Trophoblast cell (in vitro differentiated cells and primary cell): Measurements from ENCODE around the gene FRMPD1.

Source experiments
- DNase-seq, 2 donors: peaks; one replicate each; pipeline ENCODE4 v3.0.0-alpha.2; 2016
- H2AFZ ChIP-seq: 2 replicates; pipeline ENCODE4 v1.6.1; 2013; ENCODE audit warnings: low read length, moderate library complexity, mild to moderate bottlenecking; ENCODE audit not compliant: insufficient read depth, poor library complexity
- H2AK5ac ChIP-seq: 2 replicates; pipeline ENCODE4 v1.6.1; 2013; ENCODE audit warnings: mild to moderate bottlenecking, low read length
- H2BK120ac ChIP-seq: 2 replicates; pipeline ENCODE4 v1.6.1; 2013; ENCODE audit warnings: low read length, mild to moderate bottlenecking, moderate library complexity; ENCODE audit not compliant: insufficient read depth, poor library complexity
- H2BK12ac ChIP-seq: 2 replicates; pipeline ENCODE4 v1.6.1; 2013; ENCODE audit warnings: mild to moderate bottlenecking, low read length, moderate library complexity
- H2BK5ac ChIP-seq: 2 replicates; pipeline ENCODE4 v1.6.1; 2013; ENCODE audit warnings: low read length, low read depth, moderate library complexity, mild to moderate bottlenecking; ENCODE audit not compliant: poor library complexity
- H3K14ac ChIP-seq: 2 replicates; pipeline ENCODE4 v1.6.1; 2013; ENCODE audit warnings: mild to moderate bottlenecking, low read length
- H3K18ac ChIP-seq: 2 replicates; pipeline ENCODE4 v1.6.1; 2013; ENCODE audit warnings: mild to moderate bottlenecking, low read length
- H3K23ac ChIP-seq: 2 replicates; pipeline ENCODE4 v1.6.1; 2013; ENCODE audit warnings: low read length
- H3K27ac ChIP-seq: 2 replicates; pipeline ENCODE4 v1.5.1; 2013; ENCODE audit warnings: low read depth, mild to moderate bottlenecking, inconsistent platforms, low read length, moderate library complexity
- H3K27me3 ChIP-seq: 2 replicates; pipeline ENCODE4 v1.6.1; 2013; ENCODE audit warnings: inconsistent platforms, mild to moderate bottlenecking, low read length, moderate library complexity; ENCODE audit not compliant: insufficient read depth
- H3K36me3 ChIP-seq, 2 experiments: 1 replicate in 1 of 2; 2 replicates in 1 of 2; pipeline ENCODE4 v1.6.1; 2013; ENCODE audit warnings: low read length in 2 of 2, mild to moderate bottlenecking in 2 of 2, moderate library complexity in 1 of 2; ENCODE audit not compliant: insufficient read depth in 2 of 2, control insufficient read depth in 1 of 2
- H3K4ac ChIP-seq: 2 replicates; pipeline ENCODE4 v1.6.1; 2013; ENCODE audit warnings: low read depth, mild to moderate bottlenecking, low read length, moderate library complexity
- H3K4me1 ChIP-seq, 2 experiments: 1 replicate in 1 of 2; 2 replicates in 1 of 2; pipeline ENCODE4 v1.6.1; 2013; ENCODE audit warnings: low read length in 2 of 2, mild to moderate bottlenecking in 2 of 2, moderate library complexity in 1 of 2; ENCODE audit not compliant: insufficient read depth in 2 of 2, control insufficient read depth in 1 of 2
- H3K4me2 ChIP-seq: 2 replicates; pipeline ENCODE4 v1.6.1; 2013; ENCODE audit warnings: inconsistent platforms, mild to moderate bottlenecking, low read length, moderate library complexity
- H3K4me3 ChIP-seq: 2 replicates; pipeline ENCODE4 v1.5.1; 2013; ENCODE audit warnings: mild to moderate bottlenecking, low read depth, low read length, inconsistent platforms
- H3K79me1 ChIP-seq: one replicate; pipeline ENCODE4 v1.6.1; 2013; ENCODE audit warnings: low read length
- H3K79me2 ChIP-seq: 2 replicates; pipeline ENCODE4 v1.6.1; 2013; ENCODE audit warnings: low read length, mild to moderate bottlenecking; ENCODE audit not compliant: control insufficient read depth, insufficient read depth, poor library complexity
- H3K9ac ChIP-seq: 2 replicates; pipeline ENCODE4 v1.6.1; 2013; ENCODE audit warnings: mild to moderate bottlenecking, low read length
- H3K9me3 ChIP-seq: 2 replicates; pipeline ENCODE4 v1.6.1; 2013; ENCODE audit warnings: low read depth, mild to moderate bottlenecking, control low read depth, inconsistent platforms, low read length; ENCODE audit not compliant: insufficient read depth
- H4K12ac ChIP-seq: 2 replicates; pipeline ENCODE4 v1.6.1; 2013; ENCODE audit warnings: low read depth, mild to moderate bottlenecking, low read length, moderate library complexity
- H4K8ac ChIP-seq: 2 replicates; pipeline ENCODE4 v1.6.1; 2013; ENCODE audit warnings: low read depth, mild to moderate bottlenecking, low read length, moderate library complexity
- H4K91ac ChIP-seq: one replicate; pipeline ENCODE4 v1.6.1; 2013; ENCODE audit warnings: low read depth, mild to moderate bottlenecking, low read length, moderate library complexity
- WGBS: extraction: QIAGEN DNeasy Blood & Tissue Kit; methylation state at CpG from one replicate; pipeline ENCODE4 v1.1.7; 2013; ENCODE audit warnings: missing lambda C conversion rate; ENCODE audit not compliant: insufficient read length, insufficient coverage; ENCODE audit errors: extremely low coverage; 5-methylcytosine and 5-hydroxymethylcytosine counted together

The FRMPD1 gene

GRCh38 chr9:37796232-37796631, 145.5 kb downstream of the FRMPD1 start:
- Histone ChIP-seq H4K12ac (no peak overlapping the region), H3K4me3 (no peak overlapping the region), H3K4me1 (peaks cover 7 to 12% of the 10 kb centered on the region in 2 experiments), H3K4ac (no peak overlapping the region), H3K9me3 (no peaks in the 10 kb centered on the region), H3K79me1 (peaks cover 11% of the 10 kb centered on the region), H3K9ac (no peak overlapping the region), H3K18ac (no peak overlapping the region), H4K91ac (no peak overlapping the region), H3K27me3 (no peaks in the 10 kb centered on the region), H4K8ac (no peak overlapping the region), H3K79me2 (peaks cover 8% of the 10 kb centered on the region), H3K4me2 (no peak overlapping the region), H2AFZ (no peak overlapping the region), H2BK12ac (no peak overlapping the region), H3K27ac (no peak overlapping the region), H2BK5ac (no peak overlapping the region), H2AK5ac (no peak overlapping the region), H3K36me3 (no peaks in the 10 kb centered on the region), H3K14ac (no peak overlapping the region), H3K23ac (no peak overlapping the region), H2BK120ac (no peak overlapping the region)
- DNase-seq: no peak
- WGBS: no CpG with 5 or more reads among the region's 2 CpGs
